Measurements from ENCODE around the gene ABCG4. TPM values are rescaled to one million over a fixed set of nuclear protein-coding genes. Genes with fewer than 3 reads are reported as not detected.

The ABCG4 gene
- total RNA-seq, 4 donors from 2014 or later, result not detected

GRCh38 chr11:119126675-119127268, 22.1 kb upstream of the ABCG4 start:
- no peak for TF ChIP-seq CTCF (IDR thresholded peaks at IDR 0.05; ENCODE audit: low read depth)

- no peak for TF ChIP-seq CTCF (IDR thresholded peaks at IDR 0.05; ENCODE audit: low read depth)
These were observed 18.2 kb upstream of the ABCG4 start for GRCh38 chr11:119130662-119131061.

GRCh38 chr11:119134389-119134978, 14.4 kb upstream of the ABCG4 start:
- TF ChIP-seq CTCF (IDR thresholded peaks at IDR 0.05; ENCODE audit: low read depth), result no peak

GRCh38 chr11:119144825-119145486, 3.9 kb upstream of the ABCG4 start:
- TF ChIP-seq CTCF (IDR thresholded peaks at IDR 0.05; ENCODE audit: low read depth), result no peak

GRCh38 chr11:119145551-119145950, 3.3 kb upstream of the ABCG4 start:
- TF ChIP-seq CTCF (IDR thresholded peaks at IDR 0.05; ENCODE audit: low read depth), result no peak

- TF ChIP-seq CTCF (IDR thresholded peaks at IDR 0.05; ENCODE audit: low read depth), result no peak
These were observed 1.1 kb upstream of the ABCG4 start for GRCh38 chr11:119147604-119148333.

GRCh38 chr11:119148720-119149017, 183 bp upstream of the ABCG4 start:
- TF ChIP-seq CTCF (IDR thresholded peaks at IDR 0.05; ENCODE audit: low read depth), result no peak
